HepG2 (cell line): ENCODE measurements around the gene MPV17L2. TPM values are rescaled to one million over a fixed set of nuclear protein-coding genes. Genes with fewer than 3 reads are reported as not detected.

Experiments
- GATAD1 ChIP-seq: IDR thresholded peaks from 2 replicates; pipeline ENCODE4 v1.6.1; 2016; ENCODE audit warnings: missing genetic modification reagents, missing compliant biosample characterization
- HNF4A ChIP-seq: sonication (generic); formaldehyde crosslinking; IDR thresholded peaks from 2 replicates; pipeline ENCODE4 v1.4.0; 2020; ENCODE audit warnings: missing genetic modification reagents
- HNRNPK ChIP-seq: fragments of 200-400 bp; formaldehyde crosslinking; IDR thresholded peaks from 2 replicates; pipeline ENCODE4 v1.6.1; 2018; ENCODE audit warnings: low read length, low read depth, moderate library complexity, mild to moderate bottlenecking; ENCODE audit not compliant: poor library complexity, severe bottlenecking
- HNRNPLL ChIP-seq: fragments of 200-400 bp; formaldehyde crosslinking; IDR thresholded peaks from 2 replicates; pipeline ENCODE4 v1.6.1; 2017; ENCODE audit warnings: mild to moderate bottlenecking, low read depth, low read length; ENCODE audit not compliant: poor library complexity, severe bottlenecking
- IKZF1 ChIP-seq: fragments of 450-650 bp; IDR thresholded peaks from 2 replicates; pipeline ENCODE4 v1.7.1; 2016
- IRF2 ChIP-seq: IDR thresholded peaks from 2 replicates; pipeline ENCODE4 v1.6.1; 2018; ENCODE audit warnings: missing genetic modification reagents, missing compliant biosample characterization
- PHB2 ChIP-seq: fragments of 450-650 bp; IDR thresholded peaks from 2 replicates; pipeline ENCODE4 v1.6.1; 2018; ENCODE audit not compliant: partially characterized antibody
- PLRG1 ChIP-seq: fragments of 450-650 bp; conservative IDR thresholded peaks from 2 replicates; pipeline ENCODE4 v1.6.1; 2016
- POGZ ChIP-seq: sonication (generic); formaldehyde crosslinking; IDR thresholded peaks from 2 replicates; pipeline ENCODE4 v1.4.0; 2020; ENCODE audit warnings: mild to moderate bottlenecking, missing genetic modification reagents
- SKI ChIP-seq: fragments of 450-650 bp; IDR thresholded peaks from one replicate; pipeline ENCODE4 v1.6.1; 2018; ENCODE audit warnings: mild to moderate bottlenecking; ENCODE audit not compliant: partially characterized antibody
- TBP ChIP-seq: sonication (generic); formaldehyde crosslinking; IDR thresholded peaks from 2 replicates; pipeline ENCODE4 v1.5.0; 2020; ENCODE audit warnings: missing genetic modification reagents
- TCF7L2 ChIP-seq: IDR thresholded peaks from 2 replicates; pipeline ENCODE4 v1.6.1; 2011; ENCODE audit warnings: mild to moderate bottlenecking, low read depth, low read length, moderate library complexity
- YEATS2 ChIP-seq: sonication (generic); formaldehyde crosslinking; IDR thresholded peaks from 2 replicates; pipeline ENCODE4 v1.4.0; 2020; ENCODE audit warnings: missing genetic modification reagents, borderline replicate concordance
- YEATS4 ChIP-seq: sonication (generic); formaldehyde crosslinking; IDR thresholded peaks from 2 replicates; pipeline ENCODE4 v1.4.0; 2020; ENCODE audit warnings: missing genetic modification reagents, borderline replicate concordance
- ZMYM4 ChIP-seq: sonication (generic); formaldehyde crosslinking; IDR thresholded peaks from 2 replicates; pipeline ENCODE4 v1.8.1; 2023; ENCODE audit warnings: mild to moderate bottlenecking, missing genetic modification reagents
- ZNF138 ChIP-seq: sonication (generic); formaldehyde crosslinking; IDR thresholded peaks from 2 replicates; pipeline ENCODE4 v1.5.0; 2020; ENCODE audit warnings: mild to moderate bottlenecking, low read depth, missing genetic modification reagents
- ZNF180 ChIP-seq: sonication (generic); formaldehyde crosslinking; IDR thresholded peaks from 2 replicates; pipeline ENCODE4 v1.4.0; 2020; ENCODE audit warnings: low read depth, missing genetic modification reagents, borderline replicate concordance
- ZNF251 ChIP-seq: sonication (generic); formaldehyde crosslinking; IDR thresholded peaks from 2 replicates; pipeline ENCODE4 v1.9.0; 2021; ENCODE audit warnings: mild to moderate bottlenecking, missing genetic modification reagents
- ZNF484 ChIP-seq: sonication (generic); formaldehyde crosslinking; IDR thresholded peaks from 2 replicates; pipeline ENCODE4 v1.5.1; 2020; ENCODE audit warnings: mild to moderate bottlenecking, low read depth, missing genetic modification reagents, borderline replicate concordance
- ZNF788 ChIP-seq: sonication (generic); formaldehyde crosslinking; IDR thresholded peaks from 2 replicates; pipeline ENCODE4 v1.5.0; 2020; ENCODE audit warnings: mild to moderate bottlenecking, missing genetic modification reagents, borderline replicate concordance
- ZSCAN25 ChIP-seq: sonication (generic); formaldehyde crosslinking; IDR thresholded peaks from 2 replicates; pipeline ENCODE4 v1.8.0; 2022; ENCODE audit warnings: mild to moderate bottlenecking, missing genetic modification reagents
- polyA plus RNA-seq, 8 experiments: library from polyadenylated mRNA; depleted of rRNA in 3 of 8; stranded (reverse) in 7 of 8; unstranded in 1 of 8; fragments of >200 nt; fragmentation: Illumina TruSeq in 4 of 8; extraction: Trizol in 4 of 8; gene quantifications; 2 replicates each; pipeline versions ENCODE4 v1.2.1 to v1.2.3, GENCODE V29; 2011 to 2016; ENCODE audit warnings: low read depth in 4 of 8, missing spikeins in 1 of 8, mixed read lengths in 1 of 8; ENCODE audit not compliant: insufficient read depth in 1 of 8
- total RNA-seq, 5 experiments: library from RNA; depleted of rRNA; stranded (reverse); fragments of >200 nt; fragmentation: Illumina TruSeq; extraction: Trizol; gene quantifications; 2 replicates each; pipeline ENCODE4 v1.2.3, GENCODE V29; 2016; ENCODE audit warnings: low read depth in 1 of 5
- TF ChIP-seq, protein P1 (sequence below): sonication (generic); formaldehyde crosslinking; IDR thresholded peaks from 2 replicates; pipeline ENCODE4 v1.5.0; 2020; ENCODE audit warnings: missing genetic modification reagents
- TF ChIP-seq, protein P2 (sequence below): sonication (generic); formaldehyde crosslinking; conservative IDR thresholded peaks from 2 replicates; pipeline ENCODE4 v1.5.0; 2020; ENCODE audit warnings: missing genetic modification reagents
- TF ChIP-seq, protein P3 (sequence below): sonication (generic); formaldehyde crosslinking; IDR thresholded peaks from 2 replicates; pipeline ENCODE4 v1.5.0; 2020; ENCODE audit warnings: mild to moderate bottlenecking, missing genetic modification reagents, borderline replicate concordance

The MPV17L2 gene
- total and polyA plus RNA-seq, 2 of the 13 experiments (the other 11 are each of a cell fraction or from before 2014, with no cell fraction given), result 13.6 to 16.7 TPM

DNA sequence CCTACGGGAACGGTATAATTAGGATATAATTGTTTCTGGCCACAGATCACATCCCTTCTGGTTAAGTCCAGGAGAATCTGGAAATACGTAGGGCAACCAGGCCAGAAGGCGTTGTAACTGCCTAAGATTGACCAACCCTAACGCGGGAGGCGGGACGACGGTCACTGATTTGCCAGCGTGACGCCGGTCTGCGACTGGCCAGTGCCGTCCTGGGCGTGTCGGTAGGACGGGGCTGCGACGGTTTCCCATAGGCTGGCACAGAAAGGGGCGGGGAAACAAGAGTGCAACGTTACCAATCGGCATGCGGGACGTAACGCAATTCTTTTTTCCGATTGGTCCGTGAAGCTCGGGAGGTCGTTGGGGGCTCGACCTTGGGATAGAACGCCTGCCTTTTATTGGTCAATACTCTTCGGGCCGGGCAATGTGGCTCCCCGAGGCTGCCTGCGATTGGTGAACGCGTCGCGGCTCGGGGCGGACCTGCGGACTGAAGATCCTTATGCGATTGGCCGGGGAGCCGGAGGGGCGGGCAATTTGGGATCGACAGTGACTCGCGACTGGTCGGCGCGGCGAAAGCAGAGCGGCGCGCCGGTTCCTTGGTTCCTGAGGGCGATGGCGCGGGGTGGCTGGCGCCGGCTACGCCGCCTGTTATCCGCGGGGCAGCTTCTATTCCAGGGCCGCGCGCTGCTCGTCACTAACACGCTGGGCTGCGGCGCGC is at the start of gene MPV17L2 (continued):
- TF ChIP-seq, protein P1, sequence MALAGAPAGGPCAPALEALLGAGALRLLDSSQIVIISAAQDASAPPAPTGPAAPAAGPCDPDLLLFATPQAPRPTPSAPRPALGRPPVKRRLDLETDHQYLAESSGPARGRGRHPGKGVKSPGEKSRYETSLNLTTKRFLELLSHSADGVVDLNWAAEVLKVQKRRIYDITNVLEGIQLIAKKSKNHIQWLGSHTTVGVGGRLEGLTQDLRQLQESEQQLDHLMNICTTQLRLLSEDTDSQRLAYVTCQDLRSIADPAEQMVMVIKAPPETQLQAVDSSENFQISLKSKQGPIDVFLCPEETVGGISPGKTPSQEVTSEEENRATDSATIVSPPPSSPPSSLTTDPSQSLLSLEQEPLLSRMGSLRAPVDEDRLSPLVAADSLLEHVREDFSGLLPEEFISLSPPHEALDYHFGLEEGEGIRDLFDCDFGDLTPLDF (CRISPR knock-in tag), result peak; percentile 57
- TF ChIP-seq ZNF484 (no peak), HNRNPLL (peak; percentile 50), GATAD1 (CRISPR knock-in tag) (peak; percentile 72), ZMYM4 (peak; percentile 81), YEATS4 (CRISPR knock-in tag) (peak; percentile 37; the same call in 1 of the 2 replicates), HNRNPK (no peak), POGZ (CRISPR knock-in tag) (peak; percentile 54), IKZF1 (no peak), SKI (peak; percentile 28), TCF7L2 (no peak), YEATS2 (no peak), ZNF138 (no peak), ZSCAN25 (CRISPR knock-in tag) (no peak), TBP (CRISPR knock-in tag) (0 out of 2 replicates have a peak, but pooled peaks have one; percentile 41), ZNF180 (CRISPR knock-in tag) (no peak), ZNF788 (CRISPR knock-in tag) (peak; percentile 51; the same call in 1 of the 2 replicates), PHB2 (no peak), ZNF251 (CRISPR knock-in tag) (no peak), PLRG1 (no peak), HNF4A (CRISPR knock-in tag) (no peak), IRF2 (CRISPR knock-in tag) (peak; percentile 29)
- TF ChIP-seq, protein P2, sequence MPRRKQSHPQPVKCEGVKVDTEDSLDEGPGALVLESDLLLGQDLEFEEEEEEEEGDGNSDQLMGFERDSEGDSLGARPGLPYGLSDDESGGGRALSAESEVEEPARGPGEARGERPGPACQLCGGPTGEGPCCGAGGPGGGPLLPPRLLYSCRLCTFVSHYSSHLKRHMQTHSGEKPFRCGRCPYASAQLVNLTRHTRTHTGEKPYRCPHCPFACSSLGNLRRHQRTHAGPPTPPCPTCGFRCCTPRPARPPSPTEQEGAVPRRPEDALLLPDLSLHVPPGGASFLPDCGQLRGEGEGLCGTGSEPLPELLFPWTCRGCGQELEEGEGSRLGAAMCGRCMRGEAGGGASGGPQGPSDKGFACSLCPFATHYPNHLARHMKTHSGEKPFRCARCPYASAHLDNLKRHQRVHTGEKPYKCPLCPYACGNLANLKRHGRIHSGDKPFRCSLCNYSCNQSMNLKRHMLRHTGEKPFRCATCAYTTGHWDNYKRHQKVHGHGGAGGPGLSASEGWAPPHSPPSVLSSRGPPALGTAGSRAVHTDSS, result no peak
- TF ChIP-seq, protein P3, sequence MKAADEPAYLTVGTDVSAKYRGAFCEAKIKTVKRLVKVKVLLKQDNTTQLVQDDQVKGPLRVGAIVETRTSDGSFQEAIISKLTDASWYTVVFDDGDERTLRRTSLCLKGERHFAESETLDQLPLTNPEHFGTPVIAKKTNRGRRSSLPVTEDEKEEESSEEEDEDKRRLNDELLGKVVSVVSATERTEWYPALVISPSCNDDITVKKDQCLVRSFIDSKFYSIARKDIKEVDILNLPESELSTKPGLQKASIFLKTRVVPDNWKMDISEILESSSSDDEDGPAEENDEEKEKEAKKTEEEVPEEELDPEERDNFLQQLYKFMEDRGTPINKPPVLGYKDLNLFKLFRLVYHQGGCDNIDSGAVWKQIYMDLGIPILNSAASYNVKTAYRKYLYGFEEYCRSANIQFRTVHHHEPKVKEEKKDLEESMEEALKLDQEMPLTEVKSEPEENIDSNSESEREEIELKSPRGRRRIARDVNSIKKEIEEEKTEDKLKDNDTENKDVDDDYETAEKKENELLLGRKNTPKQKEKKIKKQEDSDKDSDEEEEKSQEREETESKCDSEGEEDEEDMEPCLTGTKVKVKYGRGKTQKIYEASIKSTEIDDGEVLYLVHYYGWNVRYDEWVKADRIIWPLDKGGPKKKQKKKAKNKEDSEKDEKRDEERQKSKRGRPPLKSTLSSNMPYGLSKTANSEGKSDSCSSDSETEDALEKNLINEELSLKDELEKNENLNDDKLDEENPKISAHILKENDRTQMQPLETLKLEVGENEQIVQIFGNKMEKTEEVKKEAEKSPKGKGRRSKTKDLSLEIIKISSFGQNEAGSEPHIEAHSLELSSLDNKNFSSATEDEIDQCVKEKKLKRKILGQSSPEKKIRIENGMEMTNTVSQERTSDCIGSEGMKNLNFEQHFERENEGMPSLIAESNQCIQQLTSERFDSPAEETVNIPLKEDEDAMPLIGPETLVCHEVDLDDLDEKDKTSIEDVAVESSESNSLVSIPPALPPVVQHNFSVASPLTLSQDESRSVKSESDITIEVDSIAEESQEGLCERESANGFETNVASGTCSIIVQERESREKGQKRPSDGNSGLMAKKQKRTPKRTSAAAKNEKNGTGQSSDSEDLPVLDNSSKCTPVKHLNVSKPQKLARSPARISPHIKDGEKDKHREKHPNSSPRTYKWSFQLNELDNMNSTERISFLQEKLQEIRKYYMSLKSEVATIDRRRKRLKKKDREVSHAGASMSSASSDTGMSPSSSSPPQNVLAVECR (CRISPR knock-in tag), result peak; percentile 94; the same call in 1 of the 2 replicates
